Retina (tissue), 1 donor: ENCODE results near the gene RP2.
A peak's percentile ranks its signal among the peaks of the same experiment; 100 is the strongest.

Experiments
- DNase-seq: peaks from one replicate; pipeline ENCODE4 v3.0.0-alpha.2; 2016

RP2 gene

DNA sequence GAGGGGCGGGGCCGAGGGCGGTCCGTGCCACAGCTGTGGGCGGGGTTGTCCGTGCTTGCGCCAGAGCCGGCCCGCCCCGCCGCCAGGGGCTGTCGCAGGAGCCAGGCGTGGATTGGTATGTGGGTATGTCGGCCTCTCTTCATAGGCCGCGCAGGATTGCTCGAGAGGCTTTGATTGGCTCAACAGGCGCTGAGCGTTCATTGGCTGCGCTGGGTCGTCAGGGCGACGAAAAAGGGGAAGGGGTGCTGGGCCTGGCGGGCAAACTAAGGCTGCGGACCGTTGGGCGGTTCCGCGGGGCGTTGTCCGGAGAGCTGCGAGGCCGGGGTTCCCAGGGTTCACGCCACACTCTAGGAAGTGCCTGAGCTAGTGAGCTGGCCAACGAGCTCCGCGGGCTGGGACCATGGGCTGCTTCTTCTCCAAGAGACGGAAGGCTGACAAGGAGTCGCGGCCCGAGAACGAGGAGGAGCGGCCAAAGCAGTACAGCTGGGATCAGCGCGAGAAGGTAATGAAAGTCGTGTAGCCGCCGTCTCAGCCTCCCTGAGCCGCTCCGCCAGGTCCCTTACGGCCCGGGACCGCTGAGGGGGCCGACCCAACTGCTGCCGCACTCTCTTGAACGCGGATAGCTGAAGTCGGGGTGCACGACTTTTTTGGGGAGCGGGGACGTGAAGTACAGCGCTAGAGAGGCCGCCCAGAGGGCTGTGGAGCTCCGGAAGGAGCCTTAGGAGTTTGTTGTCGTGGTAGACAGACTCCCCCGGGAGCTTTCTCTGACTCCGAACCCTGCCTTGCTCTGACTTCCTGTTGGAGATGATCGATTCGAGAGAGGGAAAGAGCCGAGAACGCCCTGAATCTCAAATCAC lies at the start of gene RP2:
Gene RP2 (plus strand): TSS at position 343 of the 857 bp plus-strand sequence. CDS start 58 bp downstream, at position 401.
- peak; percentile 91 for DNase-seq

DNA sequence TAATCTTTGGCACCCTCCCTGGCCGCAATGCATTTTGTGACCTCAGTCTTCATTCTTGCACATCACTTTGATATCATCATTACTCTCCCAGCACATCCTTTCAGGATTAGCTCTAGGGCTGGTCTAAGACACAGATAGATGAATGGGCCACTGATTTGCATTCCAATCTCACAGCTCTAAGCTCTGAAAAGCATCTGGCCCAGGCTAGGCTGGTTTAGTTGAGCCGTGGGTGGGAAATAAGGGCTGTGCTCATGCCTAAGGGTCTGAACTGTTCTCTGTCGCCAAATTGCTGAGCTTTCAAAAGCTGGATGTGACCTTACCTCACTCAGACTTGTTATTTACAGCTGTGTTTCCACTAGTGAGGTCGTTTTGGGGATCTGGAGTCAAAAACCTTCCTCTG lies 47.9 kb upstream of the RP2 start:
- DNase-seq: no peak

DNA sequence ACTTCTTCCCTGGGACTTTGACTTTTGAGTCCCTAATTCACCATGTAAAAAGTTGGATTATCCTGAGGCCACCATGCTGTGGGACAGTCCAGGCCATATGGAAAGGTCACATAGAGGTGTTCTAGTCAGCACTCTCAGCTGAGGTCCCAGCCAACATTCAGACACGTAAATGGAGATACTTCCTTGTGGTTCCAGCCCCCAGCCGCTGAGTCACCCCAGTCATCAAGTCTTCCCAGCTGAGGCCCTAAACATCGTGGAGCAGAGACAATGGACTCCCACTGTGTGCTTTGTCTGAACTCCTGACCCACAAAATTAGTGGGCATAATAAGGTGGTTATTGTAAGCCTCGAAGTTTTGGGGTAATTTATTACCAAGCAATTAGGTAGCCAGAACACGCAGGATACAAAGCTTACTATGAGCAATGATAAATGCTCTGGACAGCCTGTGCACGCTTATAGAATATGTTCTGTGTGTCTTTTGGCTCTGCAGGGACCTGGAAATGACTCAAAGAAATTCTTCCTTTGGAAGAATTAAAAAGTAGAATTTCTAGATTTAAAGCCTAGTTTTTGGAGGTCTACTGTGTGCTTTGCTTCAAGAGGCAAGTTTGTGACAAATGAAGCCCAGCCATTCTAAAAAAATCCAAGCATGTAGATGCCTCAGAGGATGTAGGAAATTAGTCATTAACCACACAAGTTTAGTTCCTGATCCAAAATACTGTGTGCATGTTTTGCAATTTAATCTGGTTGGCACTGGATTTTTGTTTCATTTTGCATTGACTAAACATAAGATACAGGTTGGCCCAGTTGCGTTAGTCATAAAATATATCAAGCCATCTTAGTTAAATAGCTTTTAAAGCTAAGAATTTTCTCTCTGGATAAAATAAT lies 44.7 kb upstream of the RP2 start:
- peak; percentile 18 for DNase-seq

DNA sequence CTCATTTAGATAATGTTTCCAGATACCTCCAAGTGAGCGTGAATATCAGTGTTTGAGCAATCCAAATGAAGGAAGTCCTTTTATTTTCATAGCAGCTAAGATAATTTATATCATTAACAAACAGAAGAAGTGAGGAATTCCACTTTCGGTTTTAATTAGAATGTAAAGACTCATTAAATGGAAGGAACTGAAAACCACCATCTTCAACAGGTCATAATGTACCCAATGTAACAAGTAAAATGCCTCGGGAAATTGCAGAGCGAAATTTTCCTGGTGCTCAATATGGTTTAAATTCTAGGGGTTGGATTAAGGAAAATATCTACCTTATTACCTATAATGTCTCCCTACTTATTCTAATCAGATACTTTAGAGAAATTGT lies 44.0 kb upstream of the RP2 start:
- no peak for DNase-seq

DNA sequence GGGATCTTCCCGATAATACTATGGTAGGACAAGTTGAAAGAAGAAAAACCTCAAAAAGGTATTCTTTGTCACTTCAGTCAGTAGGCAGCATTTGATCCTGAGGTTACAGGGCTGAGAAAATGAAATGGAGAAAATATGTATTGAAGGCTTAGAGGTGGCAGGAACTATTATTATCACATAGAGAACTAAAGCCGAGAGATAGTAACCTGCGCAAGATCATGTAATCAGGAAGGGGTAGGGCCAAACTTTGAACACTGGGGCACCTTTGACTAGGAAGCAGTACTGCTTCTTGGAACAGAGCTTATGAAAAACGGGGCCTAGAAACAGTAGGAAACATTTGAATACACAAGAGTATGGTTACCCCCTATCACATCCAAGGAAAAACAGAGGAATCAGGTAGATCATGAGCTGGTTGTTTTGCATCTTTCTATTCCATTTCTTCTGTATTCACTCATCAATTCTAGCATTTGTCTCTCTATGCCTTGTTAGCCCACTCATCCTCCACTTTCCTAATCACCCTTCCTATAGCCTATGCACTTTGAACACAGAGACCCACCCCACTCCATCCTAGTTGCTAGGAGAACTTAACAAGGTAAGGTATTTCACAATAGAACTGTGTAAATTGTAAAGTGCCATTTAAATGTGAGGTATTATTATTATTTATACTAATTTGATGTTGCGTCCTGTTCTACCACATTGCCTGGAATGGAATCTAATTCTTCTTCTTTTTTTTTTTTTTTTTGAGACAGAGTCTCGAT lies 43.3 kb upstream of the RP2 start:
- DNase-seq: no peak

DNA sequence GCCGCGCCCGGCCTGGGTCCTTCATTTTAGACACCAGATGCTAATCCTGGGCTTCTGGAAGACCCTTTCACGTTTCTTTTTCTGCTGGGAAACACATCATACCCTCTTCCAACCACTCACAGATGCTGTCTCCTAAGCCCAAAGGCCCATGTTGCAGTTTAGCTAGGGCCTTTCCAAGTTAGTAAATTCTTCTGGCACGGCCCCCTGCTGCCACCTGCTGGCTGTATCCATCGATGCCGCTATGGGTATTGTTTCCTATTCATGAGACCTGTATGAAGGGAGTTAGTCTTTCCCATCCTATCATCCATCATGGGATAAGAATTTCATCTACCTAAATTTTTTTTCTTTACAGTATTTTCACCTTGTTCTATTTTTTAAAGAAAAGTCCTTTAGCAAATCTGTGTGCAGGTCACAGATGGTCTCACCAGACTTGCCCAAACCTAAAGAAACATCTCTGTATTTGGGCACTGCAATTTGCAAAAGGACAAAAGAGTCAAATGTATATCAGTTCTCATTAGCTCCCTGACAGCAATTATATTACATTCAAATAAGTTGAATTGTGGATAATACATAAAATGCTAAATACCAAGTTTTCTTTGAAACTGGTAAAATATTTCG lies 40.2 kb upstream of the RP2 start:
- DNase-seq: peak; percentile 53

DNA sequence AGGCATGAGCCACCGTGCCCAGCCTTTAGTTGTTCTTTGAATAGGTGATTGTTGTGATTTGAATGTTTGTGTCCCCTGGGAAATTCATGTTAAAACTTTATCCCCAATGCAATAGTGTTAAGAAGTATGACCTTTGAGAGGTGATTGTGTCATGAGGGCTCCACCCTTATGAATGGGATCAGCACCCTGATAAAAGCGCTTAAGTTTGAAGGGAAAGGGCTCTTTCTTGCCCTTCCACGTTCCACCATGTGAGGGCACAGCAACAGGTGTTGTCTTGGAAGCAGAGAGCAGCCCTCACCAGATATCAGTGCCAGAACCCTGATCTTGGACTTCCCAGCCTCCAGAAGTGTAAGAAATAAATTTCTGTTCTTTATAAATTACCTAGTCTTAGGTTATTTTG lies 33.7 kb upstream of the RP2 start:
- DNase-seq: no peak

DNA sequence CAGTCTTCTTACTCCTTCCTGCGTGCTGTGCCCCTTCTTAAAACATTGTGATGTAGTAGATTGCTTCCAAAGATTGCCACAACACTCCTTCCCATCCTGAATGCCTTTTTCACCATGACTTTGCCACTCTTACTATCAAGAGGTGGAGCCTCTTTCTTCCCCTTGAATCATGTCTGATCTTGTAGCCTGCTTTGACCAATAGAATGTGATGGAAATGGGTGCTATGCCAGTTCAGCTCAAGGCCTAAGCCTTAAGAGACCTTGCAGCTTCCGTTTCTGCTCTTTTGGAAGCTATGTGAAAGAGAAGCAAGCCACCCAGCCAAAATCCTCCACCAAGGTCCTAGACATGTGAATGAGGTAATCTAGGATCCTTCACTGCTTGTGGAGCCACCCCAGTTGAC lies 31.6 kb upstream of the RP2 start:
- DNase-seq: no peak

DNA sequence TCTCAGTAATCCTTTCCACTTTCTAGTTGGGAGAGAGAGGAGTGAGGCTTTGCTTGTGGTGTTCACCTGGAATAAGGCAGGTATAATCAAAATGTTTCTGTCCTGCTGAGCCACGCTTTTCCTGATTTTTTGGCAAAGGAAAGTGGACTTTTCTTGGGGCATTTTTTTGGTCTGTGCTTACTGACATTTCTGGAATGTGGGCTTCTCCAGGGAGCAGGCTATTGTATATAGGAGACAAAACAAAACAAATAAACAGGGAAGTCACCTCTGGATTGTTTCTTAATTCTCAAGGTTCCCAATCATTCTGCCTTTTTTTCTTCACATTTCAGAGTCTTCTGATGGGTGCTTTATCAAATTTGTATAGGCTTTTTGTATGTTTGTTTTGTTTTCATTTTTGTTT lies 25.7 kb upstream of the RP2 start:
- DNase-seq: no peak

DNA sequence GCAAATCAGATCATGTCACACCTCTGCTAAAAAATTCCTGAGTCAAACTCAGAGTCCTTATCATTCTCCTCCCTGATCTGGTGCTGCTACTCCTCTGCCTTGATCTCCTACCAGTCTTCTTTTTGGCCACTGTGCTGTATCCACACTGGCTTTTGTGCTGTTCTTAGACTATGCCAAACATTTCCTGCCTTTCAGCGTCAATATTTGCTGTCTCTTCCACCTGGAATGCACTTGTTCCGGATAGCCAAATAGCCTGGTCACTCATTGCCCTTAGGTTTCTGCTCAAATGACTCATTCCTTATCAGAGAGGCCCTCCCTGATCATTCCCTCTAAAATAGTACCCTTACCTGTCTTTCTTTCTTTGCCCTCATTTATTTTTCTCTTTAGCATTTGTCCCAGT lies 24.4 kb upstream of the RP2 start:
- DNase-seq: no peak

DNA sequence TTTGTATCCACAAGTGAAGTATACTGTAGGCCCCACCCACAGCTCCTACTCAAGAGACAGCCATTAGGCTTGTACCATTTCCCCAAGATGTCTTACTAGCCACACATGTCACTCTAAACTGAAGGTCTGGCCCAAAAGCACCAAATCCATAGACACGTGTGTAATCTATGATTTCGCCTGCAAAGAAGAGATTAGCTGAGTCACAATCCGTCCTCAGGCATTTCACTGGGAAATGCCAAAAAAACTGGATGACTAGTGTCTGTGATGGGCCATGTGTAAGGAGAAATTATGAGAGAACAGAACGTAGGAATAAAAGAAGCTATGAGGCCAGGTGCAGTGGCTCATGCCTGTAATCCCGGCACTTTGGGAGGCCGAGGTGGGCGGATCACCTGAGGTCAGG lies 21.9 kb upstream of the RP2 start:
- no peak for DNase-seq

DNA sequence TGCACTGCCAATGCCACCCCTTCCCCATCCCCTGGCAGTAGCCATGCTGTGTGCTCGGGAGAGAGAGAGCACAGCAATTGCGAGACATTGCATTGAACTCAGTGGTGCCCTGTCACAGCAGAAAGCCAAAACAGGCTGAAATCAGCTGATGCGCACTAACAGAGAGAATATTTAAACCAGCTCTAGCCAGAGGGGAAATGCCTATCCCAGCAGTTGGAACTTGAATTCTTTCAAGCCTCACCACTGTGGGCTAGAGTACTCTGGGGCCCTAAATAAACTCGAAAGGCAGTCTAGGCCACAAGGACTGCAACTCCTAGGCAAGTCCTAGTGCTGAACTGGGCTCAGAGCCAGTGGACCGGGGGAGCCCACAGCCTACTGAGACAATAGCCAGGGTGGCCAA lies 17.7 kb upstream of the RP2 start:
- no peak for DNase-seq

DNA sequence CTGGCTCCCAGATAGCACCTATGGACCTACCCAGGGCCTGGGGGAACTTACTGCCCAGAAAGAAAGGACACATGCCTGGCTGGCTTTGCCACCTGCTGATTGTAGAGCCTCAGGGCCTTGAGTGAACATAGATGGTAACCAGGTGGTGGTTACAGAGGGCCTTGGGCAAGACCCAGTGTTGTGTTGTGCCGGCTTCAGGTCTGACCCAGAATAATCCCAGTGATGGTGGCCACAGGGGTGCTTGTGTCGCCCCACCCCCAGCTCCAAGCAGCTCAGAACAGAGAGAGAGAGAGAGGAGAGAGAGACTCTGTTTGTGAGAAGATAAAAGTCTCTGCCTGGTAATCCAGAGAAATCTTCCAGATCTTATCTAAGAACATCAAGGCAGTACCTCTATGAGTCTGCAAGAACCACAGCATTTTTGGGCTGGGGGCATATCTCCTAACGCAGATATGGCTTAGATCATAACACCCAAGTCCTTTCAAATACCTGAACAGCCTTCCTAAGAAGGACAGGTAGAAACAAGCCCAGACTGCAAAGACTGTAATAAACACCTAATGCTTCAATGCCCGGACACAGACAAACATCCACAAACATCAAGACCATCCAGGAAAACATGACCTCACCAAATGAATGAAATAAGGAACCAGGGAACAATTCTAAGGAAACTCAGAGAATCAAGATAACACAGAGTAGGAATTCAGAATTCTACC lies 16.3 kb upstream of the RP2 start:
- no peak for DNase-seq

DNA sequence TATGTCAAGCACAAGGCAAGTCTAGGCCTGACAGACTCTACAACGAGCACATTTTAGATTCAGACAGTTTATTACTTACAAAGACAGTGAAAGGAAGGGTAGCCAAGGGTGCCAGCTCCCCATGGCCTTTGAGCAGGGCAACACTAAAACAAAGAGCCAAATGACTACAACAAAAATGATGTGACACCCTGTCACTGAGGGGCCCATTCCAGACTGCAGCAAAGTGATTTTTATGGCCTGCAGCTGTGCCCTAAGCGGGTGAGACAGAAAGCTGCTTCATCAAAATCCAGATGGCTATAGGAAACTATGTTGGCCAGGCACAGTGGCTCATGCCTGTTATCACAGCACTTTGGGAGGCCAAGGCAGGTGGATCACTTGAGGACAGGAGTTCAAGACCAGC lies 13.4 kb upstream of the RP2 start:
- DNase-seq: no peak

DNA sequence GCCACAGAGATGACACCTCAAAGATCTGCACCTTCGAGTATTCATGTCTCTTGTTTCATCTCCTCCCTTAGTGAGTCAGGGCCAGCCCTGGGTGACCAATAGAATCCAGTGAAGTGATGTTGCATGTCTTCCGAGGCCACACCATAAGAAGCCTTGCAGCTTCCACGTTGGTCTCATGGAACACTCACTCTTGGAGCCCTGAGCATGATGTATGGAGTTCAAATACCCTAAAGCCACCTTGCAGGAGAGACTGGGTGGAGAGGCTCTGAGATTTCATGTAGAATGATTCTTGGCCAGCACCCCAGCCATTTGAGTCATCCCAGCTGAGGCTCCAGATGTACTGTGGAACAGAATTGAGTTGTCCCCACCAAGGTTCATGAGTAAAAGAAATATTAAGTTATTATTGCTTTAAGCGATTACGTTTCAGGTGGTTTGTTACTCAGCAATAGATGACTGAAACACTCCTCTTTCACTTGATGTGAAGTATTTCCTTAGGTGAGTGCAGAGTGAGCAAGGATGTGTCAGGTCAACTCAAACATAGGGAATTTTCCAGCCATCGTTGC lies 5.0 kb upstream of the RP2 start:
- no peak for DNase-seq

DNA sequence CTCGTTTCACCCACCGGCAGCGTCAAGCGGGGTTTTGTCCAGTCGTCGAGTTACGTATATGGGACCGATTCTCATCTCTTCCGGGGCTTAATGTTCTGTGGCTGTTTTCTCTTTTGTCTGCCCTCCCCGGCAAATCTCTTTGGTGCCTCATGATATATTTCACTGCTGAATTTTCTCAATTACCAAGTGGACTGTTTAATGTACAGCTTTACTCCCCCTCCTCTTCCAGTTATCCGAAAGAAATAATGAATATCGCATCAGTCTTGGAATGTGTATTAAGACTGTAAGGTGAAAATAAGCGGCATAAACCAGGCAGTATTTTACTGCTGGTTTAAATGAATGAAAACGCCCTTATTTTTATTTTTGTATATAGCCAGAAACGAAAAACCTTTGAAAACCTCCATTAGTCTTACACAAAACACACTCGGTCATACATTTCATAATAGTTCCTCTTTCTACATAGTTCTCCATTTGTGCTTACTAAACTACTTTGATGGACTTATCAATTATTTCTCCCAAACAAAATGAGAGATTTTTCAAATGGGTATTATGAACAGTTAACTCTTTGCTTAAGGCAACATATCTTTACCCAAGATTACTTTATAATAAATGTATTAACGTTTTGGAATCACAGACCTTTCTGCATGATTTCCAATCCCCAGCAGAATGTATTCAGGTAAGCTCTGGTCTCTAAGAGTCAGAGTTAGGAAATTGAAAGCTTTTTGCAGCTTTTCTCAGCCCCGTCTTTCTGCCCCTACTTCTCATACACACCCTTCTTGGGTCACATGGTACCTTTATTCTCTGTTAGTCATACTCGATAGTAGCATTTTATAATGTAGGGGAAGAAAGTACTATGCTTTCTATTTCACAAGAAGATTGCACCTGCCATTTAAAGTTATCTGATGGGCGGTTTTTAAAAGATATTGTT lies 979 bp downstream of the RP2 start:
- no peak for DNase-seq

DNA sequence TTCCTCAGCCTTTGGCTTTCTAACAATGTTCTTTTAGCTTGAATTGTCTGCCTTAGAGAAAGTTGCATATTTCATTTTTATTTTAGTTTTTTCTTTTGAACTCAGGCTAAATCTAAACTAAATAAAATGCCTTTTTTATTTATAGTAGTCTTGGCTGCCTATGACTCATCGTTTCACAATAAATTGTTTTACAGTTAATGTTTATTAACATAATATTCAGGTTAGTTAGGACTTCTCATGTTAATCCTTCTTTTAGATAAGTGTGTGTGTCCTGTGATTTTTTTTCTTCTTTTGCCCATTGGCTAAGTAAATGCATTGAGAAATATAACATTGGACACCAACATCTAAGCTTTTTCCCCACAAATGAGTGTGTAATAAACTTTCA lies 1.6 kb downstream of the RP2 start:
- no peak for DNase-seq

DNA sequence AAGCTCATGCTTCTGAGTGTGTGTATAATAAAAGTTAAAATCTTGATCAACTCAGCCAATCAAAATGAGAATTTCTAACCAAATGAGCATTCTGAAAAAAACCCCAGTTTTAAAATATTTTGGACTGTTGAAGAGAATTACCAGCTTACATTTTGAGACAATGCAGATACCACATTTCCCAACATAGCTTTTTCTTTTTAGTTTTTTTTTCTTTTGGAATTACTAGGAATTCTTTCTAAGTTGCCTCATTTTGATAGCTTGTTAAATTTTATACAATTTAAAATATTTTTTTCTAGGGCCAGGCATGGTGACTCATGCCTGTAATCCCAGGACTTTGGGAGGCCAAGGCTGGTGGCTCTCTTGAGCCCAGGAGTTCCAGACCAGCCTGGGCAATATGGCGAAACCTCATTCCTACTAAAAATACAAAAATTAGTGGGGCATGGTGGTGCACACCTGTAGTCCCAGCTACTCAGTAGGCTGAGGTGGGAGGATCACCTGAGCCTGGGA lies 2.2 kb downstream of the RP2 start:
- DNase-seq: no peak

DNA sequence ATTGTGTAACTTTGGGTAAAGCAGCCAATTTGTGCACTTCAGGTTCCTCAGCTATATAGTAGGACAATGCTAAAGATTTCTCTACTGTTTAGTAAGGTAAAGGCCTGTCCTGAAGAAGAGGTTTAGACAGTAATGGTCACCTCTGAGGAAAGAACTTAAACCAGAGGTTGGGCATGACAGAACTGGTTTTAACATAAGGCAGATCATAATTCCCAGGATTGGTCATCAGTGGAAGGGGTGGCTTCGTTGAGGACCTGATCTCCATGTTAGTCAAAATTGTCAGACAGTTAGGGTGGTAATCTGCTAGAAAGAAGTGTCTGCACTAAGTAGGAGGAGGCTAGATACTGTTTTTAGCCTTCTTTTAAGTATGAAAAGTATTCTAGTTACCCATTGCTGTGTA lies 4.1 kb downstream of the RP2 start:
- DNase-seq: no peak

DNA sequence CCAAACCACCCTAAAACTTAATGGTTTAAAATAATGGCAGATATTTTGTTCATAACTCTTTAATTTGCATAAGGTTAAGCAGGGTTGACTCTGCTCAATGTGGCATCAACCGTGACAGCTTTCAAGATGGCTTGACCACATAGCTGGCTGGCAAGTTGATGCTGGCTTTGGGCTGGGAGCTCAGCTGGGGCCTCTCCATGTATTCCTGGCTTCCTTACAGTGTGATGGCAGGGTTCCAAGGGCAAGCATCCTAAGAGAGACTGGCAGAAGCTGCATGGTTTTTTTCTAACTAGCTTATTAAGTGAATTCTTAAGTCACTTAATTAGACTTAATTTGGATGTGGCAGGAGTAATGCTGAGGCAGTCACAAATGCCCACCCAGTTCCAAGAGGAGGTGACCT lies 4.5 kb downstream of the RP2 start:
- no peak for DNase-seq

DNA sequence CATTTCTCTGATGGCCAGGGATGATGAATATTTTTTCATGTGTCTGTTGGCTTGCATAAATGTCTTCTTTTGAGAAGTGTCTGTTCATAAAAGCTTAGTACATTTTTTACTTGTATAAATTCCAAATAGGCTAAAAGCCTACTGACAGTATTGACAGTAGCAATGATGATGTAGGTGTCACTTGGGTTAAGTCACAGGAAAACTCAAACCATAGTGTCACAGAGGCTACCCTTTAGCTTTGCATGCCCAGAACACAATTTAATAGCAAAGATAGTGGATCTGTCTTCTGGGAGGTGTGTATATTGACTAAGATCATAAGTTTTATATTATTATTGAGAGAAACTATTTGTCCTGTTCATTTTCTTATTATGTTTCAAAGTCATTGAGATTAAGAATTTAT lies 8.1 kb downstream of the RP2 start:
- no peak for DNase-seq
